ENCODE measurements around the gene GLRA2.
A peak's percentile ranks its signal among the peaks of the same experiment; 100 is the strongest.

- TF ChIP-seq CTCF (IDR thresholded peaks at IDR 0.05), result peak in 4 of 6 experiments; percentile 29 to 71 (median 63)
- no peak for TF ChIP-seq POLR2A (IDR thresholded peaks at IDR 0.05)
These were observed 577 bp upstream of the GLRA2 start for GRCh38 chrX:14528629-14529289.
